GM23248 (cell line): ENCODE measurements around the gene KIF16B. TPM values are rescaled to one million over a fixed set of nuclear protein-coding genes. Genes with fewer than 3 reads are reported as not detected.

Experiments
- DNase-seq: peaks from one replicate; pipeline ENCODE4 v3.0.0-alpha.2; 2015
- H2AFZ ChIP-seq: fragments of 200-600 bp; sonication (generic); 2 replicates; pipeline ENCODE4 v1.6.1; 2016; ENCODE audit warnings: antibody characterized with exemption
- H3F3A ChIP-seq: fragments of 200-600 bp; sonication (generic); 2 replicates; pipeline ENCODE4 v1.6.1; 2016; ENCODE audit warnings: mild to moderate bottlenecking, antibody characterized with exemption, mixed run types; ENCODE audit not compliant: insufficient read depth
- H3K27ac ChIP-seq: fragments of 200-600 bp; sonication (generic); 2 replicates; pipeline ENCODE4 v1.5.1; 2016; ENCODE audit warnings: mild to moderate bottlenecking
- H3K27me3 ChIP-seq: fragments of 200-600 bp; sonication (generic); replicated peaks from 2 replicates; pipeline ENCODE4 v1.6.1; 2016; ENCODE audit warnings: mild to moderate bottlenecking; ENCODE audit not compliant: insufficient read depth
- H3K36me3 ChIP-seq: fragments of 200-600 bp; sonication (generic); 2 replicates; pipeline ENCODE4 v1.6.1; 2016; ENCODE audit warnings: low read depth, mild to moderate bottlenecking
- H3K4me1 ChIP-seq: fragments of 200-600 bp; sonication (generic); 2 replicates; pipeline ENCODE4 v1.6.1; 2016; ENCODE audit warnings: mild to moderate bottlenecking; ENCODE audit not compliant: insufficient read depth
- H3K4me2 ChIP-seq: fragments of 200-600 bp; sonication (generic); one replicate; pipeline ENCODE4 v1.6.1; 2016; ENCODE audit warnings: mild to moderate bottlenecking; ENCODE audit not compliant: unreplicated experiment
- H3K4me3 ChIP-seq: fragments of 200-600 bp; sonication (generic); 2 replicates; pipeline ENCODE4 v1.5.1; 2016; ENCODE audit warnings: mild to moderate bottlenecking
- H3K79me2 ChIP-seq: fragments of 200-600 bp; sonication (generic); 2 replicates; pipeline ENCODE4 v1.6.1; 2016; ENCODE audit warnings: mild to moderate bottlenecking; ENCODE audit not compliant: insufficient read depth
- H3K9ac ChIP-seq: fragments of 200-600 bp; sonication (generic); 2 replicates; pipeline ENCODE4 v1.6.1; 2016; ENCODE audit warnings: mild to moderate bottlenecking
- H3K9me2 ChIP-seq: fragments of 200-600 bp; sonication (generic); 2 replicates; pipeline ENCODE4 v1.6.1; 2016; ENCODE audit warnings: mixed run types, mild to moderate bottlenecking, moderate library complexity; ENCODE audit not compliant: insufficient read depth
- H3K9me3 ChIP-seq: fragments of 200-600 bp; sonication (generic); one replicate; pipeline ENCODE4 v1.6.1; 2017; ENCODE audit warnings: low read depth
- H4K20me1 ChIP-seq: fragments of 200-600 bp; sonication (generic); 2 replicates; pipeline ENCODE4 v1.6.0; 2016; ENCODE audit not compliant: insufficient read depth
- EZH2 ChIP-seq: fragments of 200-600 bp; sonication (generic); IDR thresholded peaks from 2 replicates; pipeline ENCODE4 v1.6.1; 2018; ENCODE audit warnings: antibody characterized with exemption, mild to moderate bottlenecking; ENCODE audit not compliant: insufficient read depth, poor library complexity, severe bottlenecking
- EZH2phosphoT487 ChIP-seq: fragments of 200-600 bp; sonication (generic); IDR thresholded peaks from 2 replicates; pipeline ENCODE4 v1.6.1; 2018; ENCODE audit warnings: antibody characterized with exemption, moderate library complexity, mild to moderate bottlenecking, low read depth; ENCODE audit not compliant: insufficient read depth
- WGBS, 2 experiments: methylation state at CpG; one replicate each; pipeline ENCODE4 v1.1.6; 2015 to 2017; ENCODE audit warnings: low lambda C conversion rate in 2 of 2, low coverage in 1 of 2; ENCODE audit errors: missing lambda C conversion rate in 2 of 2; 5-methylcytosine and 5-hydroxymethylcytosine counted together
- in situ Hi-C: fragments of 300-500 bp; cut with MboI; formaldehyde crosslinking; loops from 2 replicates; pipeline ENCODE4 v1.15.0; 2020
- polyA plus RNA-seq: library from polyadenylated mRNA; unstranded; fragments of >200 nt; fragmentation: Nextera tagmentation; extraction: Ambion mirVana; gene quantifications from 2 replicates; pipeline ENCODE4 v1.2.1, GENCODE V29; 2016
- total RNA-seq: library from RNA; depleted of rRNA; stranded (reverse); fragments of >200 nt; shearing (Covaris generic); gene quantifications from 2 replicates; pipeline ENCODE4 v1.2.3, GENCODE V29; 2014

KIF16B gene
- total and polyA plus RNA-seq, 2 experiments from 2014 or later: 1.7 to 2.6 TPM

- 65 to 67% methylated on average over 2 of the region's 2 CpGs for WGBS, 2 experiments
- H3K27me3 ChIP-seq: no peaks in the 10 kb centered on the region
- no peaks in the 10 kb centered on the region for H3K4me1 ChIP-seq
- H3K4me2 ChIP-seq: no peak overlapping the region
- no peaks in the 10 kb centered on the region for H3K9me2 ChIP-seq
- no peak overlapping the region for H3K9ac ChIP-seq
- H3K36me3 ChIP-seq: no peaks in the 10 kb centered on the region
- no peak overlapping the region for H3K4me3 ChIP-seq
- no peaks in the 10 kb centered on the region for H4K20me1 ChIP-seq
- in situ Hi-C loops: no loop called here
- no peaks in the 10 kb centered on the region for H3K9me3 ChIP-seq
- TF ChIP-seq EZH2: no peak
- no peak for TF ChIP-seq EZH2phosphoT487
- H3F3A ChIP-seq: 0 out of 2 replicates have a peak, but pooled peaks cover 8% of the 10 kb centered on the region
- DNase-seq: no peak
- H3K79me2 ChIP-seq: no peaks in the 10 kb centered on the region
- H2AFZ ChIP-seq: no peak overlapping the region
- no peak overlapping the region for H3K27ac ChIP-seq
Measured at GRCh38 chr20:16419138-16419715, 154.0 kb downstream of the KIF16B start.

- no peak overlapping the region for H3K27ac ChIP-seq
- H3K79me2 ChIP-seq: no peaks in the 10 kb centered on the region
- H3K36me3 ChIP-seq: no peaks in the 10 kb centered on the region
- H3K27me3 ChIP-seq: no peaks in the 10 kb centered on the region
- H4K20me1 ChIP-seq: no peaks in the 10 kb centered on the region
- TF ChIP-seq EZH2phosphoT487: no peak
- no peak for TF ChIP-seq EZH2
- 0 out of 2 replicates have a peak, but pooled peaks cover 8% of the 10 kb centered on the region for H3F3A ChIP-seq
- no peak overlapping the region for H3K4me2 ChIP-seq
- WGBS, 2 experiments: 88 to 93% methylated on average over 1 of the region's 1 CpG
- no peaks in the 10 kb centered on the region for H3K4me1 ChIP-seq
- DNase-seq: no peak
- H2AFZ ChIP-seq: no peak overlapping the region
- no peaks in the 10 kb centered on the region for H3K9me3 ChIP-seq
- no peak overlapping the region for H3K9ac ChIP-seq
- H3K4me3 ChIP-seq: no peak overlapping the region
- in situ Hi-C loops: no loop called here
- H3K9me2 ChIP-seq: no peaks in the 10 kb centered on the region
Measured at GRCh38 chr20:16418616-16419015, 154.6 kb downstream of the KIF16B start.

GRCh38 chr20:16417001-16417400 lies 156.2 kb downstream of the KIF16B start:
- H2AFZ ChIP-seq: no peak overlapping the region
- no peak overlapping the region for H3K4me3 ChIP-seq
- H3K9me3 ChIP-seq: no peaks in the 10 kb centered on the region
- no peaks in the 10 kb centered on the region for H3K9me2 ChIP-seq
- H3K27ac ChIP-seq: no peak overlapping the region
- no peak overlapping the region for H3K9ac ChIP-seq
- H3K4me1 ChIP-seq: no peaks in the 10 kb centered on the region
- no peaks in the 10 kb centered on the region for H3K36me3 ChIP-seq
- TF ChIP-seq EZH2phosphoT487 (no peak), EZH2 (no peak)
- in situ Hi-C loops: no loop called here
- no peak for DNase-seq
- H3K27me3 ChIP-seq: no peaks in the 10 kb centered on the region
- H4K20me1 ChIP-seq: no peaks in the 10 kb centered on the region
- 73 to 81% methylated on average over 8 of the region's 8 CpGs for WGBS, 2 experiments
- H3K79me2 ChIP-seq: no peaks in the 10 kb centered on the region
- no peak overlapping the region for H3K4me2 ChIP-seq
- H3F3A ChIP-seq: 0 out of 2 replicates have a peak, but pooled peaks cover 8% of the 10 kb centered on the region

GRCh38 chr20:16415071-16416053 lies 157.9 kb downstream of the KIF16B start:
- Histone ChIP-seq H3K27me3 (no peaks in the 10 kb centered on the region), H3F3A (0 out of 2 replicates have a peak, but pooled peaks cover 8% of the 10 kb centered on the region), H3K4me1 (no peaks in the 10 kb centered on the region), H3K9me2 (no peaks in the 10 kb centered on the region), H3K9me3 (no peaks in the 10 kb centered on the region), H3K36me3 (no peaks in the 10 kb centered on the region), H3K79me2 (no peaks in the 10 kb centered on the region), H3K9ac (no peak overlapping the region), H2AFZ (no peak overlapping the region), H4K20me1 (no peaks in the 10 kb centered on the region), H3K4me3 (no peak overlapping the region), H3K4me2 (no peak overlapping the region), H3K27ac (no peak overlapping the region)
- TF ChIP-seq EZH2 (no peak), EZH2phosphoT487 (no peak)
- peak; percentile 57 for DNase-seq
- WGBS, 2 experiments: 67 to 69% methylated on average over 4 of the region's 4 CpGs
- in situ Hi-C loops: no loop called here
